Suprapubic skin (tissue), 4 donors: ENCODE measurements around the gene RASSF4. TPM values are rescaled to one million over a fixed set of nuclear protein-coding genes. Genes with fewer than 3 reads are reported as not detected.

ENCODE experiments used
- DNase-seq, 2 donors: peaks; one replicate each; pipeline ENCODE4 v3.0.0-alpha.2; 2019; ENCODE audit warnings: low spot score in 2 of 2
- H3K27ac ChIP-seq: fragments of 200-600 bp; sonication (generic); one replicate; pipeline ENCODE4 v1.5.1; 2019
- H3K27me3 ChIP-seq: fragments of 200-600 bp; sonication (generic); one replicate; pipeline ENCODE4 v1.5.1; 2019
- H3K36me3 ChIP-seq: fragments of 200-600 bp; sonication (generic); one replicate; pipeline ENCODE4 v1.5.1; 2019
- H3K4me1 ChIP-seq: fragments of 200-600 bp; sonication (generic); one replicate; pipeline ENCODE4 v1.5.1; 2019
- H3K4me3 ChIP-seq: fragments of 200-600 bp; sonication (generic); one replicate; pipeline ENCODE4 v1.5.1; 2019; ENCODE audit warnings: mild to moderate bottlenecking
- H3K9me3 ChIP-seq: fragments of 200-600 bp; sonication (generic); one replicate; pipeline ENCODE4 v1.5.1; 2019
- CTCF ChIP-seq, 2 donors: fragments of 200-600 bp in 1 of 2; fragments of 450-650 bp in 1 of 2; sonication (generic) in 1 of 2; IDR thresholded peaks; one replicate each; pipeline ENCODE4 v1.5.1; 2016 to 2019; ENCODE audit warnings: antibody characterized with exemption in 2 of 2, mild to moderate bottlenecking in 1 of 2, moderate library complexity in 1 of 2
- EP300 ChIP-seq: sonication (generic); formaldehyde crosslinking; IDR thresholded peaks from one replicate; pipeline ENCODE4 v1.6.1; 2017; ENCODE audit warnings: antibody characterized with exemption
- POLR2A ChIP-seq, 2 donors: fragments of 450-650 bp; IDR thresholded peaks; one replicate each; pipeline ENCODE4 v1.6.1; 2017; ENCODE audit warnings: antibody characterized with exemption in 2 of 2, mild to moderate bottlenecking in 2 of 2, moderate library complexity in 2 of 2
- POLR2AphosphoS5 ChIP-seq, 3 donors: sonication (generic); formaldehyde crosslinking; IDR thresholded peaks; one replicate each; pipeline ENCODE4 v1.6.1; 2017; ENCODE audit warnings: antibody characterized with exemption in 3 of 3
- WGBS: methylation state at CpG from one replicate; pipeline ENCODE4 v1.1.5; 2018; 5-methylcytosine and 5-hydroxymethylcytosine counted together
- total RNA-seq, 4 donors: library from RNA; depleted of rRNA; stranded (reverse); fragments of >200 nt; gene quantifications; one replicate each; pipeline ENCODE4 v1.1.0, GENCODE V29; 2016

RASSF4 gene
- total RNA-seq, 4 donors from 2014 or later = 4.4 to 23.3 (median 12.9) TPM

GRCh38 chr10:44962870-44963738, 3.5 kb downstream of the RASSF4 start:
- peak overlapping the region; percentile 82 for H3K27ac ChIP-seq
- peaks cover 92% of the 10 kb centered on the region for H3K4me1 ChIP-seq
- 81% methylated on average over 19 of the region's 19 CpGs for WGBS
- H3K27me3 ChIP-seq = no peaks in the 10 kb centered on the region
- peak overlapping the region; percentile 75 for H3K4me3 ChIP-seq
- TF ChIP-seq POLR2A (IDR thresholded peaks at IDR 0.05) (peak in 1 of 2 donors; percentile 17), CTCF (IDR thresholded peaks at IDR 0.05) (no peak)
- DNase-seq = no peak
- no peaks in the 10 kb centered on the region for H3K36me3 ChIP-seq
- no peaks in the 10 kb centered on the region for H3K9me3 ChIP-seq

- no peaks in the 10 kb centered on the region for H3K9me3 ChIP-seq
- H3K27me3 ChIP-seq = no peaks in the 10 kb centered on the region
- peaks cover 92% of the 10 kb centered on the region for H3K4me1 ChIP-seq
- 61% methylated on average over 8 of the region's 15 CpGs for WGBS
- no peaks in the 10 kb centered on the region for H3K36me3 ChIP-seq
- H3K4me3 ChIP-seq = peak overlapping the region; percentile 75
- peak in 1 of 2 donors; percentile 67 for DNase-seq
- H3K27ac ChIP-seq = peak overlapping the region; percentile 82
- TF ChIP-seq POLR2AphosphoS5 (IDR thresholded peaks at IDR 0.05) (peak in 1 of 3 donors; percentile 43), POLR2A (IDR thresholded peaks at IDR 0.05) (no peak)
Observed at GRCh38 chr10:44963772-44964633, 4.4 kb downstream of the RASSF4 start.

- 94% methylated on average over 1 of the region's 1 CpG for WGBS
- DNase-seq = no peak
- no peaks in the 10 kb centered on the region for H3K27me3 ChIP-seq
- no peak overlapping the region for H3K4me3 ChIP-seq
- no peak for TF ChIP-seq CTCF (IDR thresholded peaks at IDR 0.05)
- no peak for TF ChIP-seq POLR2AphosphoS5 (IDR thresholded peaks at IDR 0.05)
- no peak for TF ChIP-seq EP300
- no peak for TF ChIP-seq POLR2A (IDR thresholded peaks at IDR 0.05)
- H3K27ac ChIP-seq = peak overlapping the region; percentile 82
- H3K9me3 ChIP-seq = no peaks in the 10 kb centered on the region
- H3K4me1 ChIP-seq = peaks cover 85% of the 10 kb centered on the region
- H3K36me3 ChIP-seq = no peaks in the 10 kb centered on the region
Observed at GRCh38 chr10:44965104-44965503, 5.5 kb downstream of the RASSF4 start.

- H3K27me3 ChIP-seq = no peaks in the 10 kb centered on the region
- no peak overlapping the region for H3K4me3 ChIP-seq
- H3K27ac ChIP-seq = peak overlapping the region; percentile 82
- TF ChIP-seq POLR2A (IDR thresholded peaks at IDR 0.05) (no peak), CTCF (IDR thresholded peaks at IDR 0.05) (no peak), EP300 (no peak), POLR2AphosphoS5 (IDR thresholded peaks at IDR 0.05) (no peak)
- peak in 1 of 2 donors; percentile 52 for DNase-seq
- peaks cover 79% of the 10 kb centered on the region for H3K4me1 ChIP-seq
- peaks cover 2% of the 10 kb centered on the region for H3K36me3 ChIP-seq
- H3K9me3 ChIP-seq = no peaks in the 10 kb centered on the region
- WGBS = 91% methylated on average over 6 of the region's 6 CpGs
Observed at GRCh38 chr10:44965651-44966097, 6.1 kb downstream of the RASSF4 start.

- Histone ChIP-seq H3K27me3 (no peaks in the 10 kb centered on the region), H3K4me1 (peaks cover 75% of the 10 kb centered on the region), H3K36me3 (peaks cover 7% of the 10 kb centered on the region), H3K9me3 (no peaks in the 10 kb centered on the region), H3K27ac (peak overlapping the region; percentile 82), H3K4me3 (no peak overlapping the region)
- no peak for DNase-seq
- no peak for TF ChIP-seq POLR2A (IDR thresholded peaks at IDR 0.05)
- no peak for TF ChIP-seq EP300
- TF ChIP-seq CTCF (IDR thresholded peaks at IDR 0.05) = no peak
- TF ChIP-seq POLR2AphosphoS5 (IDR thresholded peaks at IDR 0.05) = no peak
- 75% methylated on average over 8 of the region's 8 CpGs for WGBS
Observed at GRCh38 chr10:44966129-44966815, 6.7 kb downstream of the RASSF4 start.
